ENCODE data around the gene STARD8.
"Not testable (repeated sequence)": the region's sequence is repeated elsewhere in the genome, so short reads cannot be mapped to it uniquely, and the experiment has no call there.

The STARD8 gene, protein sequence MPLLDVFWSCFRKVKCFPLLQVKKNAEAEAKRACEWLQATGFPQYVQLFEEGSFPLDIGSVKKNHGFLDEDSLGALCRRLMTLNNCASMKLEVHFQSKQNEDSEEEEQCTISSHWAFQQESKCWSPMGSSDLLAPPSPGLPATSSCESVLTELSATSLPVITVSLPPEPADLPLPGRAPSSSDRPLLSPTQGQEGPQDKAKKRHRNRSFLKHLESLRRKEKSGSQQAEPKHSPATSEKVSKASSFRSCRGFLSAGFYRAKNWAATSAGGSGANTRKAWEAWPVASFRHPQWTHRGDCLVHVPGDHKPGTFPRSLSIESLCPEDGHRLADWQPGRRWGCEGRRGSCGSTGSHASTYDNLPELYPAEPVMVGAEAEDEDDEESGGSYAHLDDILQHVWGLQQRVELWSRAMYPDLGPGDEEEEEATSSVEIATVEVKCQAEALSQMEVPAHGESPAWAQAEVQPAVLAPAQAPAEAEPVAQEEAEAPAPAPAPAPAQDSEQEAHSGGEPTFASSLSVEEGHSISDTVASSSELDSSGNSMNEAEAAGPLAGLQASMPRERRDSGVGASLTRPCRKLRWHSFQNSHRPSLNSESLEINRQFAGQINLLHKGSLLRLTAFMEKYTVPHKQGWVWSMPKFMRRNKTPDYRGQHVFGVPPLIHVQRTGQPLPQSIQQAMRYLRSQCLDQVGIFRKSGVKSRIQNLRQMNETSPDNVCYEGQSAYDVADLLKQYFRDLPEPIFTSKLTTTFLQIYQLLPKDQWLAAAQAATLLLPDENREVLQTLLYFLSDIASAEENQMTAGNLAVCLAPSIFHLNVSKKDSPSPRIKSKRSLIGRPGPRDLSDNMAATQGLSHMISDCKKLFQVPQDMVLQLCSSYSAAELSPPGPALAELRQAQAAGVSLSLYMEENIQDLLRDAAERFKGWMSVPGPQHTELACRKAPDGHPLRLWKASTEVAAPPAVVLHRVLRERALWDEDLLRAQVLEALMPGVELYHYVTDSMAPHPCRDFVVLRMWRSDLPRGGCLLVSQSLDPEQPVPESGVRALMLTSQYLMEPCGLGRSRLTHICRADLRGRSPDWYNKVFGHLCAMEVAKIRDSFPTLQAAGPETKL

DNA sequence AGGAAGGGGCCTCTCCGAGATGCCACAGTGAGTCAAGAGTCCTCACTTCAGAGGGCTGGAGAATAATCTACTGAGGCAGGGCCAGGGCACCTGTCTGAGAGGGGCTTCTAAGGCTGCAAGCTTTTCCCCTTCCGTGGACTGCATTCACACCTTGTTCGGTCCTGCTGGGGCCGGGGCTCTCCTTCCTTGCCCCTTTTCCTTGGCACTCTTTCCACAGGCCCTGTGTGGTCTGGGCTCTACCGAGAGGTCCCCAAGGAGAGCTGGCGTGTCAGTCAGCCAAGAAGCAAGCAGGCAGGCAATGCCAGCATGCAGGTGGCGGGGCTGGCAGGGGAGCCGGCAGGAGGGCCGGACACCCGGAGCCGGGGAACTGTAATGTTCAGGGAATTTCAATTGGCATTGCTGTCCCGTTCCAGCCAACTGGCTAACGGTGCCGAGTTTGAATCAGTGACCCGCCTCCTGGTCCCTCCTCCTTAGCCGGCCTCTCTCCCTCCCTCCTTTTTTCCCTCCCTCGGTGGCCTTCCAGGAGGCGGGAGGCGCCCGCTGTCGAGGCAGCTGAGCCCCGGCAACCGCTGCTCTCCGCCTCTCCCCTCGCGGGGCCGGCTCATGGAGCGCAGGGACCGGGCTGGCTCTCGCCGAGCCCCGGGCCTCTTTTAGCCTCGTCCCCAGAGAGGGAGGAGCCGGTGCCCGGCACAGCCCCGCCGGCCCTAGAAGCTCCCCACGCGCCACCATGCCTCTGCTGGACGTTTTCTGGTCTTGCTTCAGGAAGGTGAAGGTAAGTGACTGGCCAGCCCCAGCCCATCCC, at the start of gene STARD8:
Gene STARD8, plus strand, starts transcription at position 511 of the 802 bp plus-strand sequence. Its CDS starts 217 bp downstream, at position 728.
- no peak for DNase-seq (ENCODE audit: low read depth, low spot score)

DNA sequence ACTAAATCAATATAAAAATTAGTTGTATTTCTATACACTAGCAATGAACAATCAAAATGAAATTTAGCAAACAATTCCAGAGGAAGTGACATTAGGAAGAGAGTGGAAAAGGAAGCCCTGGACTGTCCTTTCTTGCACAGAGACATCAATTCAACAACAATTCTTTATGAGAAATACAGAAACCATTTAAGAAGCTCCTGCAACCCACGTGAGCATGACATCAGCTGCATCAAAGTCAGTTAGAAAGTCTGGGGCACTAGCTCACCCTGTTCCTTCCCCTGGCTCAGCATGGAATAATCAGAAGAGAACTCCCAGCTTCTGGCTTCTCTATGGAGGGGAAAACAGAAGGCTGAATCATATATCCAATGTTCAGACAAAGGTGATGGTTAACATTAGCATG, 48.6 kb upstream of the STARD8 start:
- DNase-seq (ENCODE audit: low read depth, low spot score) = no peak

GRCh38 chrX:68599256-68600152, 48.0 kb upstream of the STARD8 start:
- no peak for DNase-seq (ENCODE audit: low read depth, low spot score)

- DNase-seq (ENCODE audit: low read depth, low spot score) = not testable (repeated sequence)
Measured at GRCh38 chrX:68604216-68604615, 43.2 kb upstream of the STARD8 start.

GRCh38 chrX:68614733-68615132, 32.7 kb upstream of the STARD8 start:
- DNase-seq (ENCODE audit: low read depth, low spot score) = not testable (repeated sequence)

DNA sequence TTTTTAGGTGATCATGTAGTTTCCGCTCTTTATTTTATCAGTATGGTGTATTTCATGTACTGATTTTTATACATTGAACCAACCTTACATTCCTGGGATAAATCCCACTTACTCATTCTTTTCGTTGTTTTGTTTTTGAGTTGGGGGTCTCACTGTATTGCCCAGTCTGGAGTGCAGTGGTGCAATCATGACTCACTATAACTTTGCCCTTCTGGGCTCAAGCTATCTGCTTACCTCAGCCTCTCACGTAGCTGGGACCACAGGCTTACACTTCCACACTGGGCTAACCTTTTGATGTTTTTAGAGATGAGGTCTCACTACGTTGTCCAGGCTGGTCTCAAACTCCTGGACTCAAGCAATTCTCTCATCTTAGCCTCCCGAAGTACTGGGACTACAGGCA, 19.5 kb upstream of the STARD8 start:
- no peak for DNase-seq (ENCODE audit: low read depth, low spot score)

DNA sequence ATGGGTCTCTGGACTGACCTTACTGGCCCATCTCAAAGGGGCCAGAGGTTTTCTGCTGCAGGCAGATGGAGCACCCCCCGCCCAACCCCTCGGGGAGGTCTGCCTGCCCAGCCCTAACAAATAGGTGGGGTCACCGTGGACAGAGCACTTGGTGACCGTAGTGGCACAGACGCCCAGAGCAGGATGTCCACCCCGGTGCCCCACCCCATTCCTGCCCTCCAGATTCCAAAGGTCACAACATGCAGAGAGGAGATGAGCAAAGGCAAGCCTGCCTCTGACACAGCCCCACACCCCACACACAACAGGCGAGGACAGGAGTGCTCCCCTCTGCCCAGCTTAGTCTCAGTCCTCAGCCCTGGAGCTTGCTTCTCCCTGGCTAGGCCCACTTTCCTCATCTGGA, 17.5 kb upstream of the STARD8 start:
- not testable (repeated sequence) for DNase-seq (ENCODE audit: low read depth, low spot score)

DNA sequence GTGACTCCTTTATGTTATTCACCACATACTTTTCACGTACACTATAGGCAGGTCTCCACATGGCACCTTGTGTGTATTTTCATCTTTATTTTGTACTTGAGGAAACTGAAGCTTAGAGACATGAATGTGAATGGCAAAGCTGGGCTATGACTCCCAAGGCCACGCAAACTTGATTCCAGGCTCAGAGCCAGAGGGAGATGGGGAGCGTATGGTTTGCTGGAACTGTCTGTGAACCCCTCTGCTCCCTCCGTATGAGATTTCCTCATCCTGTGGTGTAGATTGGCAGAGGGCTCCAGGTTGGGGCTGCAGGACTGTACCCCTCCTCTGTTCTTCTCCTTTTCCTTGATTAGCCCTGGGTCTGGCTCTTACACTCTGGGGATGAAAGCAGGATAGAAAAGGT, 16.1 kb upstream of the STARD8 start:
- no peak for DNase-seq (ENCODE audit: low read depth, low spot score)

GRCh38 chrX:68632491-68632890, 15.0 kb upstream of the STARD8 start:
- DNase-seq (ENCODE audit: low read depth, low spot score) = no peak

- no peak for DNase-seq (ENCODE audit: low read depth, low spot score)
Measured at GRCh38 chrX:68633981-68634380, 13.5 kb upstream of the STARD8 start.

DNA sequence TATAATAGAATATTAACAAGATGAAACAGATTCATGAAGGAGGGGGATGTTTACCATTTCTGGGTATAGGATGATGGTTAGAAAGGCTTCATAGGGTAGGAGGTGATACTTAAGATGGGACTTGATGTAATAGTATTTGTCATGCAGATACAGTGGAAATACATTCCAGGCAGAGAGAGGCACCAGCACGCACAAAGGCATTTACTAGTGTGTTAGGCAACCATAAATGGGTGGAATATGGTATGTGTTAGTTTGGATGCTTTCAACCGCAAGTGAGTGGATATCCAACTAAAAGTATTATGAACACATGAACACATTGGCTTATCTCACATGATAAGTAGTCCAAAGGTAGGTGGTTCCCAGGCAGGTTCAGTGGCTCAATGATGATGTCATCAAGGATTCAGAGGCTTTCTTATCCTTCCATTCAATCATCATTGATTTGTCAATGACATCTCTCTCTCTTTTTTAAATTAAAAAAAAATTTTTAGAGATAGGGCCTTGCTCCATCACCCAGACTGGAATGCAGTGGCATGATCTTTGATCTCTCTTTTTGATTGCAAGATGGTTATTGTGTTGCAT, 12.7 kb upstream of the STARD8 start:
- DNase-seq (ENCODE audit: low read depth, low spot score) = no peak

GRCh38 chrX:68640661-68641060, 6.8 kb upstream of the STARD8 start:
- DNase-seq (ENCODE audit: low read depth, low spot score) = no peak

- DNase-seq (ENCODE audit: low read depth, low spot score) = no peak
Measured at GRCh38 chrX:68644861-68645260, 2.6 kb upstream of the STARD8 start.

DNA sequence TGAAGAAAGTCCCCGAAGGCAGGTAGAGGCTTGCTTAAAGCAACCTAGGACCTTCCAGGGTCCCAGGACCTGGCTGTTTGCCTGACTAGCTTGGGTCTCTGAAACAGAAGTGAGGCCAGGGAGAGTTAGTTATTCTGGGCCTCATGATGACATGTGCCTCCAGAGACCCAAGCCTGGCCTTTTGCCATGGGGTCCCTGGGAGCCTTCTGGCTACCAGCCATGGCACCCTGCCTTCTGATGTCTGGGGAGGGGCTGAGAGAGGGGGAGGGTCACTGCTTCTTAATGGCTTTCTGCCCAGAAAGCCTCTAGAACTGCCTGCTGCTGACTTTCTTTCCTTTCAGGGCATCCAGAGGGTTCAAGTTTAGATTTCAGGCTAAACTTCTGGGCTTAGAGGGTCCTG, 1.0 kb upstream of the STARD8 start:
- DNase-seq (ENCODE audit: low read depth, low spot score) = no peak

DNA sequence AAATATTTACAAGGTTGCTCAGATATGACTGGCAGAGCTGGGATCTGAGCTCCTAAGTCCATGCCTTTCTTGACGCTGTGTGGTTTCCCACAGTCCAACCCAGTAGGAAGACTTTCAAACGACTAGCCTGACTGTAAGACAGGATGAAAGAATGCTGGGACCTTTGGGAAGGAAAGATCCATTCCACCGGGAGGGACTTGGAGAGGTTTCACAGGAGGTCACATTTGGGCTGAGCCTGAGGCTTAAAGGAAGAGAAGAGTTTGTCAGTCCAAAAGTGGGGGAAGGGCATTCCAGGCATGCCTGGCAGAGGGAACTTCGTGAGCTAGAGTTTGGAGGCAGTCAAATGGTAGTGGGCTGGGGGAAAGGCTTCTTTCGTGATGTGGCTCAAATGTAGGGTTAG, 1.5 kb downstream of the STARD8 start:
- no peak for DNase-seq (ENCODE audit: low read depth, low spot score)

DNA sequence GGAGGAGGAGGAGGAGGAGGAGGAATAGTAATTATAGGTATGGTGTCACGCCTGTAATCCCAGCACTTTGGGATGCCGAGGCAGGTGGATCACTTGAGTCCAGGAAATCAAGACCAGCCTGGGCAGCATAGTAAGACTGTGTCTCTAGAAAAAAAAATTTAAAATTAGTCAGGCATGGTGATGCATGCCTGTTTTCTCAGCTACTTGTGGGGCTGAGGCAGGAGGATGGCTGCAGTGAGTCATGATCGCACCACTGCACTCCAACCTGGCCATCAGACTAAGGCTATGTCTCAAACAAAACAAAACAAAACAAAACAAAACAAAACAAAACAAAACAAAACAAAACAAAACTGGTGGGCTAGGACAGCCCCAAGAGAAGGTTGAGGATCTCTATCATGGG, 3.0 kb downstream of the STARD8 start:
- no peak for DNase-seq (ENCODE audit: low read depth, low spot score)

DNA sequence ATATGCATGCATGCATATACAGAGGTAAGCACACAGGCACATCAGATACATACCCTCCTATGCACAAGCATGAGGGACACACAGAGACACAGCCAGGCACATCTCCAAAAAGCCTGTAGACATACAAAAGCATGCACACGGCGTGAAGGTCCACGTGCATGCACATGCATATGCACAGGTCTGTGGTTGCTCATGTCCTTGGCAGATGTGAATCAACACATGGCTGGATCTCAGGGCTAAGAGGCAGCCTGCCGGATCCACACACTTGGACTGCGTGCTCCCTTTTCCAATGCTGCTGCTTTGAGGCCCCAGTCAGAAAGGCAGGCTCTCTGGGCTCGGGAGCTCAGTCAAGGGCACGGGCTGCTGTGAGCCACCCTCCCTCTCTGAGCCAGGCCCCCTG, 3.6 kb downstream of the STARD8 start:
- DNase-seq (ENCODE audit: low read depth, low spot score) = no peak

DNA sequence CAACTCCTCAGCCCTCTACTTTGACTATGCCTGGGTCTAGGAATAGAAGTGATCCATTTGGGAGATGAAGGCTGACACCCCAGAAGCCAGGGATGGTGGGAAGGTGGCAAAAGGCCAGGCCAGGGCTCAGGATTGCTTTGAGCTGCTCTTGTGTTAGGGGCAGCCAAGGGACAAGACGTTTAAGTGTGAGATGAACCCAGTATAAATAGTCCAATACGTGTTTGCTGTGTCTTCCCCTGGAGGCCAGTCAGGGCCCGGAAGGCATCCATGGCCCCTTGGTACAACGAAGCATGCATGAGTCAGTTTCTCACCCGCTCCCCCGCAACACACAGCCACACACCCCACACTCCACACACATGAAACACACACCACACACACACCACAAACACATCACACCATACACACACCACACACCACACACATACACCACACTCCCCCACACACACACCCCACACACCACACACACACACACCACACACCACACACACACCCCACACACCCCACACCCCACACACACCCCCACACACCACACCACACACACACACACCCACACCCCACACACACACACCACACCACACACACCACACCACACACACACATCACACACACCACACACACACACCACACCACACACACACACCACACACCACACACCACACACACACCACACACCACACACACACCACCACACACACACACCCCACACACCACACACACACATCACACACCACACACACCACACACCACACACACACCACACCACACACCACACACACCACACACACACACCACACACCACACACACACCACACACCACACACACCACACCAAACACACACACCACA, 5.1 kb downstream of the STARD8 start:
- DNase-seq (ENCODE audit: low read depth, low spot score) = no peak

- no peak for DNase-seq (ENCODE audit: low read depth, low spot score)
Measured at GRCh38 chrX:68654693-68655092, 7.2 kb downstream of the STARD8 start.

All from brain pericyte (primary cell).